SK-N-MC (cell line): ENCODE data around the gene TEX261.

Source experiments
- EZH2 ChIP-seq: fragments of 200-600 bp; sonication (generic); IDR thresholded peaks from one replicate; pipeline ENCODE4 v1.6.1; 2017; ENCODE audit warnings: antibody characterized with exemption
- FOXP2 ChIP-seq: optimal IDR thresholded peaks from 2 replicates; pipeline ENCODE3; 2011; ENCODE audit warnings: mild to moderate bottlenecking, moderate library complexity; ENCODE audit not compliant: insufficient read depth; ENCODE audit errors: extremely low read length, control extremely low read depth
- POLR2AphosphoS5 ChIP-seq: IDR thresholded peaks from 2 replicates; pipeline ENCODE4 v1.6.1; 2012; ENCODE audit warnings: mild to moderate bottlenecking, low read depth, low read length, borderline replicate concordance

DNA sequence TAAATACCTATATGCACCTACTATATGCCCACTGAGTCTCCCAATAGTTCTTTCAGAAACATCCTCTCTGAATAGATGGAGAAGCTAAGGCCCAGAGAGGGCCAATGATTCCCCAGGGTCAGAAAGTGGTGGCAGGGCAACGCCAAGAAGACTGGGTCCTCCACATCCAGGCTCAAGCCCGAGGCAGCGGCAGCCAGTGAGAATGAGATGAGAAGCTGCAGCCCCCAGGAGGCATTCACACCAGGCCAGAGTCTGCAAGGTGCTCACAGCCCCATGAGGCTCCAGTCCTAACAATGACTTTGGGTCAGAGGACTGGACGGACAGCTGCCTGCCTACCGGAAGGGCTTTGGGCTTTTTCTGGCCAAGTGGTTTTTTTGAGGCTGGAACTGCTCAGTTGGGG, 3.5 kb downstream of the TEX261 start:
- no peak for TF ChIP-seq POLR2AphosphoS5
- TF ChIP-seq EZH2: no peak
- TF ChIP-seq FOXP2: no peak
